ENCODE data around the gene ELAVL1.
A peak's percentile ranks its signal among the peaks of the same experiment; 100 is the strongest.

ELAVL1 gene

GRCh38 chr19:7920519-7921301 is 84.7 kb downstream of the ELAVL1 start:
- DNase-seq, result peak; percentile 95

- DNase-seq, result peak; percentile 94
These were observed 85.6 kb downstream of the ELAVL1 start, which contains the start of gene SNAPC2 for GRCh38 chr19:7919610-7920518. TSS of gene SNAPC2 (plus strand) at chr19:7920338. CDS start at chr19:7920367, 29 bp downstream.

- no peak for DNase-seq
These were observed 86.6 kb downstream of the ELAVL1 start for GRCh38 chr19:7918615-7919421.

- peak; percentile 44 for DNase-seq
These were observed 87.3 kb downstream of the ELAVL1 start for GRCh38 chr19:7918062-7918614.

- peak; percentile 59 for DNase-seq
These were observed 88.0 kb downstream of the ELAVL1 start for GRCh38 chr19:7917267-7918061.

GRCh38 chr19:7916955-7917266 is 88.5 kb downstream of the ELAVL1 start:
- no peak for DNase-seq

- peak; percentile 47 for DNase-seq
These were observed 89.1 kb downstream of the ELAVL1 start for GRCh38 chr19:7916103-7916954.

- no peak for DNase-seq
These were observed 90.0 kb downstream of the ELAVL1 start for GRCh38 chr19:7915250-7916102.

- DNase-seq, result no peak
These were observed 90.8 kb downstream of the ELAVL1 start, which contains the start of gene TGFBR3L for GRCh38 chr19:7914598-7915045. TSS of gene TGFBR3L (plus strand) at chr19:7914830.

GRCh38 chr19:7914099-7914498 is 91.3 kb downstream of the ELAVL1 start:
- no peak for DNase-seq

- DNase-seq, result no peak
These were observed 91.8 kb downstream of the ELAVL1 start for GRCh38 chr19:7913652-7914051.

GRCh38 chr19:7912697-7913564 is 92.5 kb downstream of the ELAVL1 start:
- no peak for DNase-seq

- DNase-seq, result no peak
These were observed 93.2 kb downstream of the ELAVL1 start for GRCh38 chr19:7912144-7912696.

- DNase-seq, result no peak
These were observed 93.8 kb downstream of the ELAVL1 start for GRCh38 chr19:7911508-7912143.

GRCh38 chr19:7910321-7911161 is 94.9 kb downstream of the ELAVL1 start:
- no peak for DNase-seq

GRCh38 chr19:7909471-7910067 is 95.9 kb downstream of the ELAVL1 start:
- DNase-seq, result no peak
